Stomach smooth muscle (tissue), 2 donors: ENCODE measurements around the gene TSPYL1.

Source experiments
- H3K27ac ChIP-seq: one replicate; pipeline ENCODE4 v1.7.0; 2013; ENCODE audit warnings: mild to moderate bottlenecking, low read length, inconsistent platforms
- H3K27me3 ChIP-seq, 2 donors: one replicate each; pipeline ENCODE4 v1.7.0; 2013; ENCODE audit warnings: low read length in 2 of 2; ENCODE audit not compliant: insufficient read depth in 2 of 2, control insufficient read depth in 1 of 2
- H3K36me3 ChIP-seq, 2 donors: one replicate each; pipeline ENCODE4 v1.7.0; 2013; ENCODE audit warnings: low read length in 2 of 2; ENCODE audit not compliant: control insufficient read depth in 2 of 2, insufficient read depth in 2 of 2
- H3K4me1 ChIP-seq: one replicate; pipeline ENCODE4 v1.7.0; 2013; ENCODE audit warnings: low read length; ENCODE audit not compliant: control insufficient read depth, insufficient read depth
- H3K4me3 ChIP-seq, 2 donors: one replicate each; pipeline ENCODE4 v1.7.0; 2013; ENCODE audit warnings: low read length in 2 of 2
- H3K9ac ChIP-seq, 2 donors: one replicate each; pipeline ENCODE4 v1.7.0; 2013; ENCODE audit warnings: low read length in 2 of 2, mild to moderate bottlenecking in 1 of 2
- H3K9me3 ChIP-seq, 2 donors: one replicate each; pipeline ENCODE4 v1.7.0; 2013; ENCODE audit warnings: low read length in 2 of 2; ENCODE audit not compliant: control insufficient read depth in 2 of 2
- donor health status: healthy.
- donor health status: Pancreatic carcinoma.

Gene TSPYL1

DNA sequence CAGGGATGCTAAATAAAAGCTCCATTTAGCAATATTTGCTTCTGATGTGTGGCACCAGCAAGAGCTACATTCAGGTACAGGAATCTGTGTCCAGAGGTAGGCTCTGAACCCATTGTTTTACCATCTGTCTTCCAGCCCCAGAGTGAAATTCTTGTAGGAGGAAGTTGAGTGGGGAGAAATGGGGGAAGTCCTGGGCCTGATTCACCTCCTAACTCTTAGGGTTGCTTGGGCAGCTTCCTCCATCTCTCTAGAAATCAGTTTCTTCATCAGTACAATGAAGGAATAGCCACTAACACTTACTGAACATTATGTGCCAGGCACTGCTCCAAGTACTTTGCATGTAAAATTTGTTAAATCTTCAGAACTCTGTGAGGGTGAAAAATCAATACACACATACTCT is 35.1 kb upstream of the TSPYL1 start:
- no peaks in the 10 kb centered on the region for H3K9me3 ChIP-seq
- H3K4me1 ChIP-seq: no peaks in the 10 kb centered on the region
- H3K4me3 ChIP-seq: no peak overlapping the region
- H3K36me3 ChIP-seq: no peaks in the 10 kb centered on the region
- H3K27ac ChIP-seq: no peak overlapping the region
- no peaks in the 10 kb centered on the region for H3K27me3 ChIP-seq
- no peak overlapping the region for H3K9ac ChIP-seq

DNA sequence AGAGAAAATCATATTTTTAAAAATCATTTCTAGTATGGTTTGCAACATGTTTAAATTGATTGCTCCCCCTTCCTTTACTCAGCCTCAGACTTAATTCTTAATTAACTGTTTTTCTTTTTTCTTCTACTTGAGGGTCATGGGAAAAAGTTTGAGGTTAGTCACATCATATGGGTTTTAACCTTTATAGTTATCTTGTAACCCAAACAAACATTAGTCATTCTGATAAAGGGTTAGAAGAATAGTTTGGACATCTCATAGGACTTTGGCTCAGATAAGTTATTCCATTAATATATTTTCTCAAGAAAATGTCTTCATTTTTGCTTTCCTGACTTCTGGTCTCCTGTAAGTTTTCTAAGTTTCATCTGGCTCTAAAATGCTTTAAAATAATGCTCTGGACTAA is 34.5 kb upstream of the TSPYL1 start:
- Histone ChIP-seq H3K4me1 (no peaks in the 10 kb centered on the region), H3K36me3 (no peaks in the 10 kb centered on the region), H3K27ac (no peak overlapping the region), H3K9me3 (no peaks in the 10 kb centered on the region), H3K9ac (no peak overlapping the region), H3K27me3 (no peaks in the 10 kb centered on the region), H3K4me3 (no peak overlapping the region)

- H3K9ac ChIP-seq: no peak overlapping the region
- no peaks in the 10 kb centered on the region for H3K36me3 ChIP-seq
- no peaks in the 10 kb centered on the region for H3K4me1 ChIP-seq
- H3K27me3 ChIP-seq: no peaks in the 10 kb centered on the region
- H3K9me3 ChIP-seq: no peaks in the 10 kb centered on the region
- no peak overlapping the region for H3K27ac ChIP-seq
- no peak overlapping the region for H3K4me3 ChIP-seq
These were observed 33.5 kb upstream of the TSPYL1 start for GRCh38 chr6:116313101-116313776.

GRCh38 chr6:116309657-116310056 is 29.9 kb upstream of the TSPYL1 start:
- no peak overlapping the region for H3K4me3 ChIP-seq
- H3K27me3 ChIP-seq: no peaks in the 10 kb centered on the region
- H3K9ac ChIP-seq: no peak overlapping the region
- H3K4me1 ChIP-seq: no peaks in the 10 kb centered on the region
- H3K36me3 ChIP-seq: no peaks in the 10 kb centered on the region
- no peaks in the 10 kb centered on the region for H3K9me3 ChIP-seq
- no peak overlapping the region for H3K27ac ChIP-seq

DNA sequence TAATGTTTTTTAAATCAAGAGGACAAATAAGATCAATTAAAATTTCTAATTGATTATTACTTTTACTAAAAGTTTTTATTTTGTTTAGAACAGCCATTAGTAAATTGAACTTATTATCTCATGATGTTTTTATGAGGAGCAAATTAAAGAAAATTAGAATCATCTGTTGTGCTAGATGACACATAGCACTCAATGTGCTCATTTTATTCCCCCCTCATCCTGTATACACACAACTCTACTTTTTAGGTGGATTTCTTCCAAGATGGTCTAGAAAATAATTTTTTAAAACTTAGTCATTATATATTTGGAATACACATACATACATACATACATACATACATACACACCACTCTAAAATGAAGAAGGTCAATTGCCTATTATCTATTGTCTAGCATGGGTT is 29.3 kb upstream of the TSPYL1 start:
- no peak overlapping the region for H3K9ac ChIP-seq
- no peak overlapping the region for H3K27ac ChIP-seq
- H3K9me3 ChIP-seq: no peaks in the 10 kb centered on the region
- no peaks in the 10 kb centered on the region for H3K36me3 ChIP-seq
- no peaks in the 10 kb centered on the region for H3K4me1 ChIP-seq
- no peaks in the 10 kb centered on the region for H3K27me3 ChIP-seq
- H3K4me3 ChIP-seq: no peak overlapping the region

- no peaks in the 10 kb centered on the region for H3K27me3 ChIP-seq
- H3K9me3 ChIP-seq: no peaks in the 10 kb centered on the region
- H3K27ac ChIP-seq: no peak overlapping the region
- no peak overlapping the region for H3K9ac ChIP-seq
- no peaks in the 10 kb centered on the region for H3K36me3 ChIP-seq
- H3K4me1 ChIP-seq: no peaks in the 10 kb centered on the region
- H3K4me3 ChIP-seq: no peak overlapping the region
These were observed 27.9 kb upstream of the TSPYL1 start for GRCh38 chr6:116307633-116308032.

DNA sequence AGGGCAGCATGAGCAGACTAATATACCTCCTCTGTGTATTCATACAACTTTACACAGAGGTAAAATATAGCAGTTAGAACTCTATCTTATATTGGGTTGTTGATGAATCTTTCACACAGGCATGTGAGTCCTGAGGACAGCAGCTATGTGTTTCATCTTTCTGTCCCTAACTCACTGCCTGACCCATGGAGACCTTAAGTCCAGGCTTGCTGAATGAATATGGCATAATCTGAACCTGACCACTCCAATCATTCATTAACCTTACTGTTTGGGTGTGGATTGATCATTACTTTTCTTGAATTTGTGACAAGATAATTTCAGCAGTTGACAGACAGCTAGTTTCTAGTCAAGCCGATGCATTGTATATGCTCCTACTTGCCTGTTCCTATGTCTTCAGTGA is 27.3 kb upstream of the TSPYL1 start:
- H3K36me3 ChIP-seq: no peaks in the 10 kb centered on the region
- H3K27ac ChIP-seq: no peak overlapping the region
- no peak overlapping the region for H3K4me3 ChIP-seq
- no peak overlapping the region for H3K9ac ChIP-seq
- H3K9me3 ChIP-seq: no peaks in the 10 kb centered on the region
- H3K4me1 ChIP-seq: no peaks in the 10 kb centered on the region
- no peaks in the 10 kb centered on the region for H3K27me3 ChIP-seq

- Histone ChIP-seq H3K9me3 (no peaks in the 10 kb centered on the region), H3K9ac (no peak overlapping the region), H3K27me3 (no peaks in the 10 kb centered on the region), H3K4me3 (no peak overlapping the region), H3K36me3 (no peaks in the 10 kb centered on the region), H3K27ac (no peak overlapping the region), H3K4me1 (no peaks in the 10 kb centered on the region)
These were observed 24.9 kb upstream of the TSPYL1 start for GRCh38 chr6:116304538-116305097.

DNA sequence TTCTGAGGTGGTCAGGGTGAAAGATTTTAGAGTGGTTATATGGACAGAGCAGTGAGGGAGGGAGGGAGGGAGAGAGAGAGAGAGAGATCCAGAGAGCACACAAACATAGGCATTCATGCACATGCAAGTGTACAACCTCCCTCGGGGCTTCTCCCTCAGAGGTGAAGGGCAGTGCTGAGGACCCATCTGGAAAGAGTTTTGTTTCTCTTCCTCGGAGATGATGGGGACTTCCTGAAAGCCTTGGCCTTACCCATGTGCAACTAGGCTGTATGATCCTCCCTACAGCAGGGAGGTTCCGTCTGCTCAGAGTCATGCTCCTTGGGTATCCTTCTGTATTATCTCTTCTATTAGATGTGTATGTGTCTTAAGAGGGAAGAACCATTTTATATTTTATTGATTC is 21.4 kb upstream of the TSPYL1 start:
- Histone ChIP-seq H3K9ac (no peak overlapping the region), H3K27me3 (no peaks in the 10 kb centered on the region), H3K4me3 (no peak overlapping the region), H3K27ac (no peak overlapping the region), H3K9me3 (no peaks in the 10 kb centered on the region), H3K36me3 (no peaks in the 10 kb centered on the region), H3K4me1 (no peaks in the 10 kb centered on the region)

GRCh38 chr6:116300566-116300965 is 20.8 kb upstream of the TSPYL1 start:
- H3K4me1 ChIP-seq: no peaks in the 10 kb centered on the region
- no peaks in the 10 kb centered on the region for H3K36me3 ChIP-seq
- no peaks in the 10 kb centered on the region for H3K9me3 ChIP-seq
- H3K4me3 ChIP-seq: no peak overlapping the region
- H3K9ac ChIP-seq: no peak overlapping the region
- no peak overlapping the region for H3K27ac ChIP-seq
- no peaks in the 10 kb centered on the region for H3K27me3 ChIP-seq

GRCh38 chr6:116298973-116299372 is 19.2 kb upstream of the TSPYL1 start:
- Histone ChIP-seq H3K9me3 (no peaks in the 10 kb centered on the region), H3K4me3 (no peak overlapping the region), H3K36me3 (no peaks in the 10 kb centered on the region), H3K27ac (no peak overlapping the region), H3K27me3 (no peaks in the 10 kb centered on the region), H3K9ac (no peak overlapping the region), H3K4me1 (no peaks in the 10 kb centered on the region)
